ENCODE measurements around the gene SSX5. TPM values are rescaled to one million over a fixed set of nuclear protein-coding genes. Genes with fewer than 3 reads are reported as not detected.

The SSX5 gene, protein sequence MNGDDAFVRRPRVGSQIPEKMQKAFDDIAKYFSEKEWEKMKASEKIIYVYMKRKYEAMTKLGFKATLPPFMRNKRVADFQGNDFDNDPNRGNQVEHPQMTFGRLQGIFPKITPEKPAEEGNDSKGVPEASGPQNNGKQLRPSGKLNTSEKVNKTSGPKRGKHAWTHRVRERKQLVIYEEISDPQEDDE
- total RNA-seq, result not detected in 2 replicates

DNA sequence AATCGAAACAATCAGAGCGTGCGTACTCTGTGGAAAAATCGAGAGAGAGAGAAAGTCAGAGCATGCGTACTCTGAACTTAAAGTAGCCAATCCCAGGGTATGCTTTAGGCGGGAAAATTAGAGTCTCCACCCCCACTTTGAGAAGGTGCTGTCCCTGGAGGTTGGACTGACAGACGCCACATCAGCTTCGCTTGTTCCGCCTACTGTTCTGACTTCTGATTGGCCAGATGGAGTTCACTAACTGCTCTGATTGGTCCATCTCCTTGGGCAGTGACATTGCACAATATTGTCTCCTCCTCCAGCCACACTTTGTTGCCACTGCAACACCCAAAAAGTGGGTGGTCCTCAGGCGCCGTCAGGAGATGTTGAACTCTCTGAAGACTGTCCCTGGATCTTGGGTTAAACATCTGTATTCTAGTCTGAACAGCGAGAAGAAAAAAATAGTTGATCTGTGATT lies at the start of gene SSX5:
SSX5 (minus strand) TSS at position 51 of the 457 bp plus-strand sequence. CDS start 1,437 bp downstream, outside the sequence.

Other genes starting within 250 kb of the SSX5 start
- 1.5 and 3.2 TPM in 2 replicates for gene ZNF182, start 192.8 kb downstream of the SSX5 start, total RNA-seq
- gene SPACA5, start 189.8 kb downstream of the SSX5 start, total RNA-seq, result not detected in 2 replicates
- 0.18 and 0.97 TPM in 2 replicates for gene ZNF630, start 125.2 kb downstream of the SSX5 start, total RNA-seq
- not detected in 2 replicates for gene SPACA5B, start 66.2 kb downstream of the SSX5 start, total RNA-seq
- not detected in 2 replicates for gene SSX1, start 58.6 kb upstream of the SSX5 start, total RNA-seq
- not detected in 2 replicates for gene SSX3, start 159.9 kb upstream of the SSX5 start, total RNA-seq
- gene SSX4, start 186.7 kb upstream of the SSX5 start, total RNA-seq, result not detected in 2 replicates
- gene SSX4B, start 215.2 kb upstream of the SSX5 start, total RNA-seq, result not detected in 2 replicates